HG03095 (cell line): ENCODE measurements around the gene BAZ1A.
"Not testable (repeated sequence)": the region's sequence is repeated elsewhere in the genome, so short reads cannot be mapped to it uniquely, and the experiment has no call there.

Experiments used
- ATAC-seq: cut with Tn5 transposase; IDR thresholded peaks from one replicate; pipeline ENCODE4 v1.9.1; 2021; ENCODE audit warnings: moderate library complexity; ENCODE audit not compliant: unreplicated experiment

The BAZ1A gene

GRCh38 chr14:34785223-34786006, 89.7 kb downstream of the BAZ1A start:
- no peak for ATAC-seq

GRCh38 chr14:34782031-34782430, 93.1 kb downstream of the BAZ1A start:
- ATAC-seq, result no peak

GRCh38 chr14:34781242-34781641, 93.9 kb downstream of the BAZ1A start:
- ATAC-seq, result no peak

- no peak for ATAC-seq
These were observed 94.5 kb downstream of the BAZ1A start for GRCh38 chr14:34780646-34781045.

GRCh38 chr14:34778744-34779143, 96.4 kb downstream of the BAZ1A start:
- ATAC-seq, result no peak

- no peak for ATAC-seq
These were observed 98.5 kb downstream of the BAZ1A start for GRCh38 chr14:34776611-34777010.

- ATAC-seq, result no peak
These were observed 99.2 kb downstream of the BAZ1A start for GRCh38 chr14:34775922-34776321.

GRCh38 chr14:34775342-34775741, 99.8 kb downstream of the BAZ1A start:
- ATAC-seq, result no peak

GRCh38 chr14:34770901-34771300, 104.3 kb downstream of the BAZ1A start:
- no peak for ATAC-seq

- ATAC-seq, result no peak
These were observed 108.6 kb downstream of the BAZ1A start for GRCh38 chr14:34766606-34767005.

GRCh38 chr14:34766060-34766459, 109.1 kb downstream of the BAZ1A start:
- ATAC-seq, result no peak

- no peak for ATAC-seq
These were observed 119.9 kb downstream of the BAZ1A start for GRCh38 chr14:34755215-34755614.

GRCh38 chr14:34754687-34755086, 120.5 kb downstream of the BAZ1A start:
- ATAC-seq, result no peak

GRCh38 chr14:34750670-34751069, 124.5 kb downstream of the BAZ1A start:
- ATAC-seq, result no peak

GRCh38 chr14:34750233-34750632, 124.9 kb downstream of the BAZ1A start:
- ATAC-seq, result no peak

GRCh38 chr14:34749408-34749807, 125.8 kb downstream of the BAZ1A start:
- ATAC-seq, result no peak

- no peak for ATAC-seq
These were observed 132.7 kb downstream of the BAZ1A start for GRCh38 chr14:34742270-34743115.

GRCh38 chr14:34741840-34742239, 133.3 kb downstream of the BAZ1A start:
- ATAC-seq, result no peak

- ATAC-seq, result not testable (repeated sequence)
These were observed 135.0 kb downstream of the BAZ1A start for GRCh38 chr14:34740139-34740538.

GRCh38 chr14:34737079-34737478, 138.1 kb downstream of the BAZ1A start:
- not testable (repeated sequence) for ATAC-seq

- no peak for ATAC-seq
These were observed 141.9 kb downstream of the BAZ1A start for GRCh38 chr14:34733245-34733644.

- ATAC-seq, result no peak
These were observed 142.4 kb downstream of the BAZ1A start for GRCh38 chr14:34732802-34733201.
